CD4-positive, alpha-beta T cell (primary cell): ENCODE measurements around the gene DSCAML1. TPM values are rescaled to one million over a fixed set of nuclear protein-coding genes. Genes with fewer than 3 reads are reported as not detected.

Source experiments
- ATAC-seq: fragments of 200-7000 bp; cut with Tn5 transposase; one replicate; pipeline ENCODE4 v1.10.0; 2022; ENCODE audit warnings: mild to moderate bottlenecking; ENCODE audit not compliant: poor library complexity
- CTCF ChIA-PET: fragments of 350-600 bp; sonication (Branson Sonifier 250); formaldehyde crosslinking; loops from one replicate; lab custom pipeline; 2021; ENCODE audit warnings: antibody characterized with exemption, inconsistent platforms; lab: Charles Lee
- POLR2A ChIA-PET: fragments of 350-600 bp; sonication (Branson Sonifier 250); formaldehyde crosslinking; loops from one replicate; lab custom pipeline; 2021; ENCODE audit warnings: antibody characterized with exemption, inconsistent platforms; lab: Charles Lee
- DNase-seq, 14 experiments: peaks; one replicate each; pipeline ENCODE4 v3.0.0-alpha.2; 2013 to 2020; ENCODE audit warnings: mixed read lengths in 2 of 14
- H3K27ac ChIP-seq, 2 donors: one replicate each; pipeline versions ENCODE4 v1.5.1 to v1.7.0; 2013; ENCODE audit warnings: low read length in 2 of 2, low read depth in 1 of 2, mild to moderate bottlenecking in 1 of 2
- H3K27me3 ChIP-seq, 2 experiments: 1 replicate in 1 of 2; 2 replicates in 1 of 2; pipeline versions ENCODE4 v1.6.1 to v1.7.0; 2013; ENCODE audit warnings: low read length in 2 of 2, control low read depth in 1 of 2, mild to moderate bottlenecking in 1 of 2, moderate library complexity in 1 of 2; ENCODE audit not compliant: insufficient read depth in 2 of 2, control insufficient read depth in 1 of 2
- H3K36me3 ChIP-seq: one replicate; pipeline ENCODE4 v1.6.1; 2013; ENCODE audit warnings: low read length, control low read depth; ENCODE audit not compliant: insufficient read depth
- H3K4me1 ChIP-seq: one replicate; pipeline ENCODE4 v1.6.1; 2013; ENCODE audit warnings: low read length, control low read depth; ENCODE audit not compliant: insufficient read depth
- H3K4me3 ChIP-seq: one replicate; pipeline ENCODE4 v1.5.1; 2013; ENCODE audit warnings: mild to moderate bottlenecking, low read length, moderate library complexity
- H3K9me3 ChIP-seq, 2 experiments: 1 replicate in 1 of 2; 2 replicates in 1 of 2; pipeline versions ENCODE4 v1.6.1 to v1.7.0; 2013; ENCODE audit warnings: low read length in 2 of 2, mild to moderate bottlenecking in 2 of 2, control low read depth in 1 of 2, moderate library complexity in 1 of 2; ENCODE audit not compliant: control insufficient read depth in 1 of 2, insufficient read depth in 1 of 2
- H3K27ac Mint-ChIP-seq: one replicate; pipeline ENCODE4 v1.8.0; 2020; ENCODE audit warnings: mixed read lengths
- H3K27me3 Mint-ChIP-seq: one replicate; pipeline ENCODE4 v1.8.0; 2021; ENCODE audit warnings: mixed read lengths
- H3K36me3 Mint-ChIP-seq: one replicate; pipeline ENCODE4 v1.8.0; 2021; ENCODE audit warnings: low read depth, mixed read lengths
- H3K4me1 Mint-ChIP-seq: one replicate; pipeline ENCODE4 v1.8.0; 2021; ENCODE audit warnings: low read depth, mixed read lengths
- H3K4me3 Mint-ChIP-seq: one replicate; pipeline ENCODE4 v1.8.0; 2020; ENCODE audit warnings: mild to moderate bottlenecking, mixed read lengths
- H3K9me3 Mint-ChIP-seq: one replicate; pipeline ENCODE4 v1.8.0; 2020; ENCODE audit warnings: mixed read lengths
- intact Hi-C, 2 experiments: fragments of 100-400 bp; cut with DNase I in 1 of 2; cut with micrococcal nuclease in 1 of 2; formaldehyde crosslinking; loops; one replicate each; pipeline versions ENCODE4 v1.15.1 to v1.9.0; 2023 to 2025; cut with DNase I, micrococcal nuclease
- total RNA-seq, 174 experiments: library from RNA in 2 of 174; stranded (reverse) in 2 of 174; gene quantifications; one replicate each; pipeline ENCODE4 v1.2.3 and lab custom pipeline; 2021 to 2026
- TF ChIP-seq, protein P1 (sequence below): fragments of 200-600 bp; IDR thresholded peaks from one replicate; pipeline ENCODE4 v1.8.0; 2022; ENCODE audit warnings: antibody characterized with exemption, mild to moderate bottlenecking

Gene DSCAML1
- total RNA-seq, 2 experiments from 2014 or later = 0.22 to 0.61 TPM

DNA sequence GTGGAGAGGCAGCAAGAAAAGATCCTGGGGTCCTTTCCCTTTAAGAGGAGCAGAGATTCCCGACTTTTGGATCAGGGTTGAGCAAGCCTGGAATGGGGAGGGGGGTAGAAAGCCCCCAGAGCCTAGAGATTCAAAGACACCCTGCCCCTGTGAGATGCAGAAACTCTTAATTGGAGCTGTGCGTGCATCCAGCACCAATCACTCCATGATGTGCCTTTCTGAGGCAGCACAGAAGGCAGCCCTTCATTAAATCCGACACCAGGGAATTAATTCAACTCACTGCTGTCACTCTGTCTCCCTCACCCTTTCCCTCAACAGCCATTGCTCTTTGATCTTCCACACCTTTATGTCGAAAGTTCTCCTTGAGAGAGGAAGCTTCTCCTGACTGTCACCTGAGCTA lies 43.0 kb downstream of the DSCAML1 start:
- intact Hi-C loops = no loop called here
- Histone ChIP-seq H3K9me3 (peaks cover 0 to 3% of the 10 kb centered on the region in 2 experiments), H3K27ac (no peak overlapping the region), H3K36me3 (no peaks in the 10 kb centered on the region), H3K4me3 (no peak overlapping the region), H3K27me3 (no peaks in the 10 kb centered on the region), H3K4me1 (no peaks in the 10 kb centered on the region)
- Mint-ChIP-seq H3K27ac (no peak overlapping the region), H3K27me3 (peaks cover 6% of the 10 kb centered on the region), H3K4me1 (no peaks in the 10 kb centered on the region), H3K9me3 (no peaks in the 10 kb centered on the region), H3K4me3 (no peak overlapping the region), H3K36me3 (no peaks in the 10 kb centered on the region)
- POLR2A ChIA-PET = interaction anchor here (0.6 kb wide), 1 partner anchor 905 kb away, joined by 3 read pairs; no protein-coding TSS in a partner anchor
- CTCF ChIA-PET = no interaction called here
- ATAC-seq (no peak), DNase-seq (no peak)
- TF ChIP-seq, protein P1, sequence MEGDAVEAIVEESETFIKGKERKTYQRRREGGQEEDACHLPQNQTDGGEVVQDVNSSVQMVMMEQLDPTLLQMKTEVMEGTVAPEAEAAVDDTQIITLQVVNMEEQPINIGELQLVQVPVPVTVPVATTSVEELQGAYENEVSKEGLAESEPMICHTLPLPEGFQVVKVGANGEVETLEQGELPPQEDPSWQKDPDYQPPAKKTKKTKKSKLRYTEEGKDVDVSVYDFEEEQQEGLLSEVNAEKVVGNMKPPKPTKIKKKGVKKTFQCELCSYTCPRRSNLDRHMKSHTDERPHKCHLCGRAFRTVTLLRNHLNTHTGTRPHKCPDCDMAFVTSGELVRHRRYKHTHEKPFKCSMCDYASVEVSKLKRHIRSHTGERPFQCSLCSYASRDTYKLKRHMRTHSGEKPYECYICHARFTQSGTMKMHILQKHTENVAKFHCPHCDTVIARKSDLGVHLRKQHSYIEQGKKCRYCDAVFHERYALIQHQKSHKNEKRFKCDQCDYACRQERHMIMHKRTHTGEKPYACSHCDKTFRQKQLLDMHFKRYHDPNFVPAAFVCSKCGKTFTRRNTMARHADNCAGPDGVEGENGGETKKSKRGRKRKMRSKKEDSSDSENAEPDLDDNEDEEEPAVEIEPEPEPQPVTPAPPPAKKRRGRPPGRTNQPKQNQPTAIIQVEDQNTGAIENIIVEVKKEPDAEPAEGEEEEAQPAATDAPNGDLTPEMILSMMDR = no peak

DNA sequence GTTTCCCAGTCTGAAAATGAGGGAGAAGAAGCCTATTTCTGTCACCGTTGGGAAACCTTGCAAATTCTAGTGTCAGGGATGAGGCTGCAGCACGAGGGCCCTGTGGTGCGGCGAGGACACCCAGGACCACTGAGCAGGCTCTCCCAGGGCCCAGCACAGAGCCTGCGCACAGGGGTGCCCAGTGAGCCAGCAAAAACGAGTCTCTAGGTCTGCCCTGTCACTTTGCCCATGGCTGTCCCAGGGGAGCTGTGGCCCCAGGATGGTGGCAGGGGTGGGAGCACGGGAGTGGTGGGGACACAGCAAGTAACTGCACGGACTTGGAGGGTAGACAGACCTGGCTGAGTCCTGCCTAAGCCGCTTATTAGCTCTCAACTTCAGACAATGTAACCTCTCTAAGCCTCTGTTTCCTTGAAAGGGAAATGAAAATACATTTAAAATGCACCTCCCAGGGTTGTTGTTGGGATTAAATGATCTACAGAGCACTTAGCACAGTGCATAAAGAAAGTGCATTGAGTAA lies 44.2 kb downstream of the DSCAML1 start:
- CTCF ChIA-PET = no interaction called here
- H3K9me3 Mint-ChIP-seq = no peaks in the 10 kb centered on the region
- DNase-seq = no peak

DNA sequence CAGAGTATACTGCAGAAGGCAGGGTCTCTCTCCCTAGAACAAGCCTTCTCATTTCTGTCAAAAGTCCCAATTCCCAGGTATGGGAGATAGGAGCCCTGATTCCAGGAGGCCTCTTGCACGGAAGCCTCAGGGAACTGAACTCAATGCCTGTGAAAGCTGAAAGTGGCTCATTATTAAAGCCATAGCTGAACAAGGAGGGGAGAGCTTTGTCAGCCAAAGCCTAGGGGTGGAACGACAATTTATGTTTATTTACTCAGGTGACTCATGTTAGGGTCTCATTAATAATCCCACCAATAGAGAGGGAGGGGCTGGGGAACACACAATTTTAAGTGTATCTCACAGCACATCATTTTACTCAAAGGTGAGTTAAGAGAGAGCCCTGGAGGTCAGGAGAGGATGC lies 44.9 kb downstream of the DSCAML1 start:
- Histone ChIP-seq H3K36me3 (no peaks in the 10 kb centered on the region), H3K27ac (no peak overlapping the region), H3K27me3 (no peaks in the 10 kb centered on the region), H3K4me3 (no peak overlapping the region), H3K4me1 (no peaks in the 10 kb centered on the region), H3K9me3 (peaks cover 0 to 3% of the 10 kb centered on the region in 2 experiments)
- ATAC-seq = no peak
- TF ChIP-seq, protein P1 = no peak
- Mint-ChIP-seq H3K9me3 (no peaks in the 10 kb centered on the region), H3K27ac (no peak overlapping the region), H3K36me3 (no peaks in the 10 kb centered on the region), H3K4me1 (no peaks in the 10 kb centered on the region), H3K27me3 (peaks cover 6% of the 10 kb centered on the region), H3K4me3 (no peak overlapping the region)
- no peak for DNase-seq
- intact Hi-C loops = no loop called here
- CTCF ChIA-PET = no interaction called here
- POLR2A ChIA-PET = no interaction called here

More for the DNA sequence above, 44.2 kb downstream of the DSCAML1 start:
- no peaks in the 10 kb centered on the region for H3K36me3 ChIP-seq
- Mint-ChIP-seq H3K36me3 (no peaks in the 10 kb centered on the region), H3K27me3 (peaks cover 6% of the 10 kb centered on the region), H3K4me3 (no peak overlapping the region), H3K27ac (no peak overlapping the region), H3K4me1 (no peaks in the 10 kb centered on the region)
- no peak for ATAC-seq
- no peaks in the 10 kb centered on the region for H3K4me1 ChIP-seq
- no peak overlapping the region for H3K4me3 ChIP-seq
- peaks cover 0 to 3% of the 10 kb centered on the region in 2 experiments for H3K9me3 ChIP-seq
- intact Hi-C loops = no loop called here
- TF ChIP-seq, protein P1 = no peak
- POLR2A ChIA-PET = no interaction called here
- no peak overlapping the region for H3K27ac ChIP-seq
- H3K27me3 ChIP-seq = no peaks in the 10 kb centered on the region
